HTERT RPE-1 (cell line): ENCODE data around the gene FBXO11.
"Not testable (repeated sequence)": the region's sequence is repeated elsewhere in the genome, so short reads cannot be mapped to it uniquely, and the experiment has no call there.

ENCODE experiments used
- in situ Hi-C: fragments of 300-500 bp; cut with MboI; formaldehyde crosslinking; loops from 4 replicates; pipeline ENCODE4 v1.14.3; 2020; ENCODE audit warnings: low sequenced_read_pairs

FBXO11 gene

DNA sequence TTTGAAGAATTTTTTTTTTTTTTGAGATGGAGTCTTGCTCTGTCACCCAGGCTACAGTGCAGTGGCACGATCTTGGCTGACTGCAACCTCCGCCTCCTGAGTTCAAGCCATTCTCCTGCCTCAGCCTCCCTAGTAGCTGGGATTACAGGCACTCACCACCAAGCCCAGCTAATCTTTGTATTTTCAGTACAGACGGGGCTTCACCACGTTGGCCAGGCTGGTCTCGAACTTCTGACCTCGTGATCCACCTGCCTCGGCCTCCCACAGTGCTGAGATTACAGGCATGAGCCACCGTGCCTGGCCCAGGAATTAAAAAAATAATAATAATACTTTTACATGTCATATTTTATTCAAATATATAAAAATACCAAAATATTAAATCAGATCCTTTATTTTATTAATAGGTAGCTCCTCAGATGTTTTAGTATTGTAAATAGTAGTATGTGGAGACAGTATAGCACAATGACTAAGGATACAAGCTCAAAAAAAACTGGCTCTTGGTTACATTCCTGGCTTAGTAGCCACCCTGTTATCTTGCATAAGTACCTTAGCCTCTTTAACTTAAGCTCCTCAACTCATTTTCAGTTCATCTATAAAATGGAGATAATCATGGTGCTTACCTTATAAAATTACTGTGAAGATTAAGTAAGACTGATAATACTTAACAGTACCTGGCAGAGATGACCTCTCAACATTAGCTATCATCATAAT lies 53.1 kb downstream of the FBXO11 start:
- in situ Hi-C loops = not testable (repeated sequence)

- in situ Hi-C loops = no loop called here
These were observed 56.1 kb downstream of the FBXO11 start for GRCh38 chr2:47850198-47850597.

GRCh38 chr2:47849368-47849767 lies 56.9 kb downstream of the FBXO11 start:
- in situ Hi-C loops = no loop called here

DNA sequence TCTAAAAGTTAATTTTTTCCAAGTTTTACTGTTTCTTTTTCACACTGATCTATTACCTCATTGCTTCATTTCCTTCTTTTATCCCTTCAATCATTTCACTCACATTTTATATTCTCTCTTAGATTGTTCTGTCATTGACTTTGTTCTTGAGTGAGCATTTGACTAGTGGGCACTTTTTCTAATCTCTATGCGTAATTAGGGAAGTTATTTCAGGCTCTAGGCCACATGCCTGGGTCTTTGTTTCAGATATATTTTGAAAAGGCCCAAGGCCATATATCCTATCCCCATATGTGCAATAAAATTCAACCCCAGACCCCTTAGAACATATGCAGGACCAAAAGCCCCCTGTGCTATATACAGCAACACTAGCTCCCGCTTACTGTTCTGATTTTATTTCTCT lies 62.1 kb downstream of the FBXO11 start:
- in situ Hi-C loops = no loop called here

DNA sequence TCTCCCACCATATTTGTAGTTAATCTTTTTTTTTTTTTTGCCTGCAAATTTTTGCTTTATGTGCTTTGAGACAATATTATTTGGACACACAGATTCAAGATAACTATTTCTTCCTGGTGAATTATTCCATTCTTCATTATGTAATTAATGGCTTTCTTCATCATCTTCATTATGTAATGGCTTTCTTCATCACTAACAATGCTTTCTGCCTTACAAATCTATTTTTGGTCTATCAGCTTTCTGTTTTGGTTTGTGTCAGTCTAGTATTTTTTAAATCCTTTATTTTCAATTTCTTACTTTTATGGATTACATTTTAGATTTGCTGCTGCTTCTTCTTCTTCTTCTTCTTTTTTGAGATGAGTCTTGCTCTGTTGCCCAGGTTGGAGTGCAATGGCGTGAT lies 62.9 kb downstream of the FBXO11 start:
- in situ Hi-C loops = no loop called here

DNA sequence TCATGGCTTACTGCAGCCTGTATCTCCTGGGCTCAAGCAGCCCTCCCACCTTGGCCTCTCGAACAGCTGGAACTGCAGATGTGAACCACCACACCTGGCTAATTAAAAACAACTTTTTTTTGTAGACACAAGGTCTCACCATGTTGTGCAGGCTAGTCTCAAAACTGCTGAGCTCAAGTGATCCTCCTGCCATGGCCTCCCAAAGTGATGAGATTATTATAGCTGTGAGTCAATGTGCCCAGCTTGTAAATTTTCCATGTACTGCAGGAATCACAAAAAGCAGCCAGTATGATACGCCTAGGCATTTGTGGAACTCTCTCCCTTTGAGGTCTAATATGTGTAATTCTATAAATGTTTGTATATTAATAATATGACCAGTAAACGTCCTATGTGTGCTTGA lies 63.5 kb downstream of the FBXO11 start:
- in situ Hi-C loops = no loop called here

- in situ Hi-C loops = no loop called here
These were observed 67.6 kb downstream of the FBXO11 start for GRCh38 chr2:47838686-47839085.

GRCh38 chr2:47838249-47838648 lies 68.0 kb downstream of the FBXO11 start:
- in situ Hi-C loops = no loop called here

GRCh38 chr2:47833516-47833968 lies 72.8 kb downstream of the FBXO11 start:
- in situ Hi-C loops = no loop called here

GRCh38 chr2:47822518-47822917 lies 83.8 kb downstream of the FBXO11 start:
- in situ Hi-C loops = no loop called here

DNA sequence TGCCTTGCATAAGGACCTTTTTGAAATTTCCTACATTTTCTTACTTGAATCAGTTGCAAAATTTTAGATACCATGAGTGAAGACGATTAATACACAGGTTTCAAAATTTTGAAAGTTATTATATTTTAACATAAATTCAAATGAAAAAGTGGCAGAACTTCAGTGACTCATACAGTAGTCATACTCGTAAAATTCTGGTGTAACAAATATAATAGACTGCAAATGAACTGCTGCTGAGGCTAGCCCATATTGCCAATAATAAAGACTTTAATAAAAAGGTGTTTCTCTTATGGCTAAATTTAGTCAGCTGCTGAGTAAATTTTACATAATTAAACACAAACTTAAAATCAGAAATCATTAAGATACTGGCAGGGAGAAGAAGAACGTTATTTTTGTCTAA lies 86.5 kb downstream of the FBXO11 start:
- in situ Hi-C loops = no loop called here

GRCh38 chr2:47818777-47819176 lies 87.5 kb downstream of the FBXO11 start:
- in situ Hi-C loops = no loop called here

DNA sequence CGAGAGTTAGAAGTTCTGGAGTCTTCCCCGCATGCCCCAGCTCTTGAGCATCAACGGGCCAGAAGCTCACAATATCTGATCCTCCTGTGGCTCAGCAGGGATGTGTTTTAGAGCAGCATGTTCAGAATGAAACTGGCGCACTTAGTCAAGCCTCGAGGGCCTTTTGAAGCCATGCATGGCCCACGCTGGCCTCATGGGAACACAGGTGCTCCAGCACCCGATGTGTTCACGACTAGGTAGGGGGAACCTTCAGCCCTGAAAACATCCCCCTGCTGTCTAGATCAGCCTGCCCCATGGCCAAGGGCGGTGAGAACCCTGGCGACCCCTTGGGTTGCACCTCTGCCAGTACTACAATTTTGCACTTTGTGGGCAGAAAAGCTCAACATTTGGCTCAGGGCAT lies 90.5 kb downstream of the FBXO11 start:
- in situ Hi-C loops = no loop called here

GRCh38 chr2:47811668-47812067 lies 94.6 kb downstream of the FBXO11 start:
- in situ Hi-C loops = no loop called here

DNA sequence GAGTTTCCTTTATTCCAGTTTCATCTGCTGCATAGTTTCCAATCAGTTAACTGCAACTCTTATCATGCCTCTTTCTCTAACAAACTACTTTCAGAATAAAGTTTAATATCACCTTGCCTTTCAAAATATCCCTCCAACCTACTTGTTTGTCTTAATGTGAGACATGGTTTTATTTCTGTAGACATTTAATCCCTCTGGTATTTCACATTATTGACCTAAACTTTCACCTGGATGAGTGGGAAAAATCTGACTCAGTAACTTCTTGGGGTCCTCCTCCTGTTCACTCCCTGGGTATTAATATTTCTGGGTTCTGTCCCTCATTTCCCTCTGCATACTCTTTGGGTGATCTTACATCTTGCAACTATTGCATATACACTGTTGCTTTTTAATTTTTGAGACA lies 95.4 kb downstream of the FBXO11 start:
- in situ Hi-C loops = no loop called here

DNA sequence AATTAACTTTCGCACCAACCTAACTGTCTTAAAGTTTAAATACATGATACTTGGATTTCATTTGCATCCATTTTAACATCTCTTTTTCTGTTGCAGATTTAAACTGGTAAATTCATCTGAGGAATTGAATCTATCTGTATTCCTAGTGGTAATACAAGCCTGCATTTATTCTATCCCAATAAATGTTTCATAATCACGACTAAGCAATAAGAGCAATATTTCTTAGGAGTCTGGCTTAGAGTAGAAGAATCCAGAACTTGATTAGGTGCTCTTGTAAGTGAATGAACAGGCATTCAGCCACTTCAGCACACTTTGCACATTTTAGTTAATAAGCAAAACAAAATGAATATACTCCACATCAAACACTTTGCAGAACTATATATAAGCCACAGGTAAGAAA lies 96.4 kb downstream of the FBXO11 start:
- in situ Hi-C loops = no loop called here

DNA sequence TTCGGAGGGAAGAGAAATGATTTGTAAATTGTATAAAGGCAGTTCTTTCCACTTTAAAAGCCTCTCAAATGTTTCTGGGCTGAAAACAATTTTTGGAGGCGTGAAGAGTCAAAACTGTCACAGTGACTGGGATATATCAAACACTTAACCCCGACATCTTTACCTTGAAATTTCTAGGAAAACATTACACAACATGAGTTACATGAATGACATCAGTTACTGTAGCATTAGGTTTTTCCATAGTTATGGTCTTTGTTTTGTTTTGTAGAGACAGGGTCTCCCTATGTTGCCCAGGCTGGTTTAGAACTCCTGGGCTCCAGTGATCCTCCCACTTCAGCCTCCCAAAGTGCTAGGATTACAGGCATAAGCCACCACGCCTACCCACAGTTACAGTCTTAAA lies 97.7 kb downstream of the FBXO11 start:
- in situ Hi-C loops = no loop called here

GRCh38 chr2:47805850-47806249 lies 100.4 kb downstream of the FBXO11 start:
- in situ Hi-C loops = no loop called here

- in situ Hi-C loops = no loop called here
These were observed 102.5 kb downstream of the FBXO11 start for GRCh38 chr2:47803770-47804169.

DNA sequence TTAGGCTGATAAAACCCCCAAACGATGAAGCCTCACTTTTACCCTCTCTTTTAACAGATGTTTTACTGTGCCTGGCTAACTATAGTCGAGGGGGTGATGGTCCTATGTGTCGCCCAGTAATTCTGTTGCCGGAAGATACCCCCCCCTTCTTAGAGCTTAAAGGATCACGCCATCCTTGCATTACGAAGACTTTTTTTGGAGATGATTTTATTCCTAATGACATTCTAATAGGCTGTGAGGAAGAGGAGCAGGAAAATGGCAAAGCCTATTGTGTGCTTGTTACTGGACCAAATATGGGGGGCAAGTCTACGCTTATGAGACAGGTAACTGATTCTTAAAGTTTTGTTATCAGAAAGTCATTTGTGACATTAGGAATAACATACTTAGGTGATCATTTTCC lies 102.9 kb downstream of the FBXO11 start:
- in situ Hi-C loops = no loop called here

- in situ Hi-C loops = no loop called here
These were observed 105.2 kb downstream of the FBXO11 start for GRCh38 chr2:47801118-47801517.

GRCh38 chr2:47799031-47799609 lies 107.2 kb downstream of the FBXO11 start:
- in situ Hi-C loops = no loop called here

DNA sequence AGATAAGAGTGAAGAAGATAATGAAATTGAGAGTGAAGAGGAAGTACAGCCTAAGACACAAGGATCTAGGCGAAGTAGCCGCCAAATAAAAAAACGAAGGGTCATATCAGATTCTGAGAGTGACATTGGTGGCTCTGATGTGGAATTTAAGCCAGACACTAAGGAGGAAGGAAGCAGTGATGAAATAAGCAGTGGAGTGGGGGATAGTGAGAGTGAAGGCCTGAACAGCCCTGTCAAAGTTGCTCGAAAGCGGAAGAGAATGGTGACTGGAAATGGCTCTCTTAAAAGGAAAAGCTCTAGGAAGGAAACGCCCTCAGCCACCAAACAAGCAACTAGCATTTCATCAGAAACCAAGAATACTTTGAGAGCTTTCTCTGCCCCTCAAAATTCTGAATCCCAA lies 107.7 kb downstream of the FBXO11 start:
- in situ Hi-C loops = no loop called here
